Suprapubic skin (tissue), 4 donors: ENCODE measurements around the gene PTGES2.

Experiments used
- CTCF ChIP-seq, 2 donors: fragments of 200-600 bp in 1 of 2; fragments of 450-650 bp in 1 of 2; sonication (generic) in 1 of 2; IDR thresholded peaks; one replicate each; pipeline ENCODE4 v1.5.1; 2016 to 2019; ENCODE audit warnings: antibody characterized with exemption in 2 of 2, mild to moderate bottlenecking in 1 of 2, moderate library complexity in 1 of 2
- EP300 ChIP-seq: sonication (generic); formaldehyde crosslinking; IDR thresholded peaks from one replicate; pipeline ENCODE4 v1.6.1; 2017; ENCODE audit warnings: antibody characterized with exemption
- POLR2A ChIP-seq, 2 donors: fragments of 450-650 bp; IDR thresholded peaks; one replicate each; pipeline ENCODE4 v1.6.1; 2017; ENCODE audit warnings: antibody characterized with exemption in 2 of 2, mild to moderate bottlenecking in 2 of 2, moderate library complexity in 2 of 2
- POLR2AphosphoS5 ChIP-seq, 3 donors: sonication (generic); formaldehyde crosslinking; IDR thresholded peaks; one replicate each; pipeline ENCODE4 v1.6.1; 2017; ENCODE audit warnings: antibody characterized with exemption in 3 of 3

GRCh38 chr9:128102861-128103588 lies 24.5 kb downstream of the PTGES2 start:
- TF ChIP-seq CTCF (IDR thresholded peaks at IDR 0.05) (no peak), POLR2AphosphoS5 (IDR thresholded peaks at IDR 0.05) (no peak), POLR2A (IDR thresholded peaks at IDR 0.05) (no peak), EP300 (no peak)
